A549 treated with AZD9567 at 1 μM for 4 hours (cell line): ENCODE results near the gene NGB. TPM values are rescaled to one million over a fixed set of nuclear protein-coding genes. Genes with fewer than 3 reads are reported as not detected.

Source experiments
- total RNA-seq: library from RNA; stranded (reverse); fragments of 200-300 nt; extraction: Qiagen RNA extraction; gene quantifications from 5 replicates; pipeline ENCODE4 v1.2.3, GENCODE V29; 2022; ENCODE audit not compliant: insufficient read depth

Gene NGB, protein sequence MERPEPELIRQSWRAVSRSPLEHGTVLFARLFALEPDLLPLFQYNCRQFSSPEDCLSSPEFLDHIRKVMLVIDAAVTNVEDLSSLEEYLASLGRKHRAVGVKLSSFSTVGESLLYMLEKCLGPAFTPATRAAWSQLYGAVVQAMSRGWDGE
- not detected in 5 replicates for total RNA-seq

DNA sequence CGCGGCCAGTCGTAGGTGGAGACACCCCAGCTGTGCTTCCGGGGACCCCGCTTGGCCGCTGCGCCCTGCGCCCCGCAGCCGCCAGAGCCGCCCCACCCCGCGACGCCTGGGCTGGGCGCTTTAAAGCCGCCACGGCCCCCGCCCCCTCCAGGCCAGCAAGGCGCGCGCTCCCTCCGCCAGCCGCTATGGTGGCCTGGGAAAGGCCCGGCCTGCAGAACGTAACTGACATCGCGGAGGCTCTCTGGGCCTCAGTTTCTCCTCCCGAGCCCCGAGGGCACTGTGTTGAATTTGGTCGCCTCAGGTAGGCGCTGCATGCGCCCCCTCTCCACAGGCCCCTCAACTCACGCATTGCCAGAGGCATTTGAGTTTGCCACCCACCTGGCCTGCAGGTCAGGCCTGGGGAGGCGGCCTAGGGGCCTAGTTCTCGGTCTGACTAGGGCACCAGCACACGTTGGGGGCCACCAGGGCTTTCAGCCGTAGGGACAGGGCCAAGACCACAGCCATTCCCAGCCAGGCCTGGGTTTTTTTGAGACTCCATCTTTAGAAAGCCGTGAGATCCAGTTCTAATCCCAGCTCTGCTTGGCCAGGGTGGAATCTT lies at the start of gene NGB:
NGB (minus strand) TSS at position 94 of the 598 bp plus-strand sequence. CDS start 269 bp downstream, outside the sequence.

DNA sequence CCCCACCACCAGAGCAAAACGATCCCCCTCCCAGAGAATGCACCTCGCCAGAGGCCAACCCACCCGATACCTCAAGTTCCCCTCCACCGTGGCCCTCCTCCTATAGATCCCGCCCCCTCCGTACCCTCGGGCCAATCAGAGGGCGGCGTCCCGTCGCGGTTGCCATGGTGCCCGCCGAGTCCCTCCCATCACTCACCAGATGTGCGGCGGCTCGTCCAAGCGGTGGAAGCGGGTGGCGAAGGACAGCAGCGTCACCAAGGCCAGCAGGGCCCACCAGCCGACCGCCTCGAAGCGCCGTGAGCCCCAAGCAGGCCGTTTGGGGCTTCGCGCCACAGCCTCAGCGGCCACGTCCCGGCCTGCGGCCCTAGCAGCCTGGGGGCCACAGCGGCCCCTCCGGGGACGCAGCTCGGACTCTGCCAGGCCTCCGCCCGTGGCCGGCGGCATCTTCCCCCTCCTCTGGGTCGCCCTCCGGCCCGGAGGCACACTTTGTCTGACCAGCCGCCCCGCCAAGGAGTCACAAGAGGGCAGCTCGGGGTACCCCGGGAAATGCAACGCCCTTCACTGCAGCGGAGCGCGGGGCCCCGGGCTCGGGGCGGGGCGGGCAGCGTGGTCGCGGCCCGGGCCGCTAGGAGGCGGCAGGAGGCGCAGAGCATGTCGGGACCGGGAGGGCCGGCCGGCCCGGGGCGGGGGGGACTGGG lies 49.4 kb upstream of the NGB start, which contains the start of gene POMT2:
POMT2 (minus strand) TSS at position 646 of the 698 bp plus-strand sequence; CDS start at position 444, 202 bp downstream.

Other genes starting within 250 kb of the NGB start
- gene IRF2BPL, start 242.5 kb downstream of the NGB start, total RNA-seq: 10.2 to 14.9 TPM (median 14.5 TPM) in 5 replicates
- 6.2 to 10.2 TPM (median 7.0 TPM) in 5 replicates for gene CIPC, start 172.9 kb downstream of the NGB start, total RNA-seq
- 0.20 to 0.26 TPM (median 0.22 TPM) in 4 of 5 replicates, not detected in the other for gene ZDHHC22, start 129.4 kb downstream of the NGB start, total RNA-seq
- gene TMEM63C, start 89.4 kb downstream of the NGB start, total RNA-seq: 2.7 to 4.0 TPM (median 3.7 TPM) in 5 replicates
- gene POMT2, start 49.7 kb upstream of the NGB start, total RNA-seq: 27.6 to 49.6 TPM (median 32.2 TPM) in 5 replicates
- 18.8 to 36.0 TPM (median 34.0 TPM) in 5 replicates for gene GSTZ1, start 49.8 kb upstream of the NGB start, total RNA-seq
- 5.6 to 10.3 TPM (median 7.2 TPM) in 5 replicates for gene TMED8, start 105.9 kb upstream of the NGB start, total RNA-seq
- 1.4 to 5.9 TPM (median 1.5 TPM) in 5 replicates for gene SAMD15, start 106.2 kb upstream of the NGB start, total RNA-seq
- gene NOXRED1, start 152.3 kb upstream of the NGB start, total RNA-seq: 0.08 to 0.12 TPM in 2 of 5 replicates, not detected in the others
- gene VIPAS39, start 186.4 kb upstream of the NGB start, total RNA-seq: 13.0 to 31.4 TPM (median 14.8 TPM) in 5 replicates
- gene AHSA1, start 186.9 kb upstream of the NGB start, total RNA-seq: 228 to 434 TPM (median 236 TPM) in 5 replicates
- 0.26 to 0.52 TPM (median 0.34 TPM) in 4 of 5 replicates, not detected in the other for gene ISM2, start 227.6 kb upstream of the NGB start, total RNA-seq